CD4-positive, alpha-beta T cell treated with Interleukin-2 at 100 ng/mL for 4 hours (primary cell): ENCODE data around the gene UCN2.
"Not testable (repeated sequence)": the region's sequence is repeated elsewhere in the genome, so short reads cannot be mapped to it uniquely, and the experiment has no call there.

Experiments used
- DNase-seq: peaks from one replicate; pipeline ENCODE4 v3.0.0-alpha.2; 2020; ENCODE audit warnings: low spot score

UCN2 gene

DNA sequence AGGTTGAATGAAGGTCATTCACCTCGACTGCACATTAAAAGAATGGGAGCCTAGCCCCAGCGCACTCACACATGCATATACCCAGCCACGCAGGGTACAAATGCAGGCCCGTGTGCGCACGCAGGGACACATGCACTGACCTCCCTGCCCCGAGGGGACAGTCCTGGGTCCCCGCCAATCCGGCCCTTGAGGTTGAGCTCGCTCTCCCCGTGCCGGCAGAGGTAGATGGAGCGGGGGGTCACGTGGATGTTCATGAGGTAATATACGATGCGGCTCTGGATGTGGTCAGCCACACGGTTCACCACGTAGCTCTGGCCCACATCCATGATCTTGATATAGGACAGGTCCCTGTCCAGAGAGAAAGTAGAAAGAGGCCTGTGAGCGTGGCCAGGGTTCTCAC, 27.5 kb downstream of the UCN2 start:
- DNase-seq: no peak

DNA sequence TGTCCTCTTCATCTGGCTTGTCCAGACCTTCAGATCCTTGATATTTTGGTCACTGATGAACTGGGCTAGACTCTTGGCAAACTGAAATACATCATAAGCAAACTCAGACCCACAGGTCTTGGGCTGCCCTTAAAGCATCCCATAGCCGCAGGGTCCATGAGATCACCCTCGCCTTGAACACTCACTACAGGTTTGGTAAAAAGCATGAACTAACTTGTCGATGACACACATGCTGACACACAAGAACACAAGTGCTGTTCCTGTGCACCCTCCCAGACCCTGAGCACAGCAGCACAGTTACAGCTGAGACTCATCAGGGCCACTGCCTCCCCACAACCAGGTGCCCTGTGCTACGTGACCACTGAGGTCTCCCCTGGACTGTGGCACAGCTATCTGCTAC, 28.0 kb downstream of the UCN2 start:
- no peak for DNase-seq

DNA sequence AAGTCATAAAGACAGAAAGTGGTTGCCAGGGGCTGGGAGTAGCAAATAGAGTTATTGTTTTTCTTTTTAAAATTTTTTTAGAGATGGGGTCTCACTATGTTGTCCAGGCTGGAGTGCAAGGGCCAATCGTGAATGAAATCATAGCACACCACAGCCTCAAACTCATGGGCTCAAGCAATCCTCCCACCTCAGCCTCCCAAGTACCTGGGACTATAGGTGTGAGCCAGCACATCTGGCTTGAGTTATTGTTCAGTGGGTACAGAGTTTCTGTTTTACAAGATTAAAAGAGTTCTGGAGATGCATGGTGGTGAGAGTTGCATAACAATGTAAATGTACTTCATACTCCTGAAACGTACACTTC, 30.6 kb downstream of the UCN2 start:
- no peak for DNase-seq

DNA sequence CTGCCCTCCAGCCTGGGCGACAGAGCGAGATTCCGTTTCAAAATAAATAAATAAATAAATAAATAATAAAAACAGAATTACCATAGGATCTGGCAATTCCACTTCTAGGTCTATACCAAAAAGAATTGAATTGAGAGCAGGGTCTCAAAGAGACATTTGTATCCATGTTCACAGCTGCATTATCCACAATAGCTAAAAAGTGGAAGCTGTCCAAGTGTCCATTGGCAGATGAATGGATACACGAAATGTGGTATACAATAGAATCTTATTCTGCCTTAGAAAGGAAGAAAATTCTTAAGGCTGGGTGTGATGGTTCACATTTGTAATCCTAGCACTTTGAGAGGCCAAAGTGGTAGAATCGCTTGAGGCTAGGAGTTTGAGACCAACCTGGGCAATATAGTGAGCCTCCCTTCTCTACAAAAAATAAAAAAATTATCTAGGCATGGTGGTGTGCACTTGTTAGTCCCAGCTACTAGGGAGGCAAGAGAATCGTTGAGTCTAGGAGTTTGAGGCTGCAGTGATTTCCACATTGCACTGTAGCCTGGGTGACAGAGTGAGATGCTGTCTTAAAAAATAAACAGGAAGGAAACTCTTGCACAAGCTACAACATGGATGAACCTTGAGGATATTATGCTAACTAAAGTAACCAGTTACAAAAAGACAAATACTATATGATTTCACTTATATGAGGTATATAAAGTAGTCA, 31.2 kb downstream of the UCN2 start:
- DNase-seq: no peak

DNA sequence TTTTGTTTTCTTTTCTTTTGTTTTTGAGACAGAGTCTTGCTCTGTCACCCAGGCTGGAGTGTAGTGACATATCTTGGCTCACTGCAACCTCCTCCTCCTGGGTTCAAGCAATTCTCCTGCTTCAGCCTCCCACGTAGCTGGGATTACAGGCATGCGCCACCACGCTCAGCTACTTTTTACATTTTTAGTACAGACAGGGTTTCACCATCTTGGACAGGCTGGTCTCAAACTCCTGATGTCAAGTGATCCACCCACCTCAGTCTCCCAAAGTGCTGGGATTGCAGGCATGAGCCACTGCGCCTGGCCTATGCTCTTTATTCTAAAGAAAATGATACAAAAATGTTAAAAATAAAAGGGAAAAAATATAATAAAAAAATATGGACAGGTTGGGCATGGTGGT, 32.9 kb downstream of the UCN2 start:
- DNase-seq: not testable (repeated sequence)

DNA sequence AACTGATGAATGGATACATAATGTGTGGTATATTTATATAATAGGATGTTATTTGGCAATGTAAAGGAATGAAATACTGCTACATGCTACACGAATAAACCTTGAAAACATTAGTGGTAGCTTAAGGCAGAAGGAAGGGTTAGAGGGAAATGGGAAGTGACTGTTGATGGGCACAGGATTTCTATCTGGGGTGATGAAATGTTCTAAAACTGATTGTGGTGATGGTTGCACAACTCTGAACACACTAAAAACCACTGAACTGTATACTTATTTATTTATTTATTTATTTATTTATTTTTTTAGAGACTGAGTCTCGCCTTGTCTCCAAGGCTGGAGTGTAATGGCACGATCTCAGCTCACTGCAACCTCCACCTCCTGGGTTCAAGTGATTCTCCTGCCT, 34.8 kb downstream of the UCN2 start:
- DNase-seq: no peak

DNA sequence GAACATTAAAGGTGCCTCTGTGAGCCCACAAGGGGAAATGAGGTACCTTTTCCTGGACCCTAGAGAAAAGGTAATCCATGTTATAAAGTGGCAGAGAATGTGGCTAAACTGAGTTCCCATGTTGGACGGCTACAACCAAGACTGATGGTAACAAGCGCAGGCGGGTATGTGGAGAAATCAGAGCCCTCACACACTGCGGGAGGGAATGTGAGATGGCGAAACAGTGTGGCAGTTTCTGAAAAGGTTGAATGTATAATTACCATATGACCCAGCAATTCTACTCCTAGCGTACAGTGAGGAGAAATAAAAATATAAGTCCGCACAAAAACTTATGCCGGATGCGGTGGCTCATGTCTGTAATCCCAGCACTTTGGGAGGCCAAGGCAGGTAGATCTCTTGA, 35.5 kb downstream of the UCN2 start:
- DNase-seq: no peak

DNA sequence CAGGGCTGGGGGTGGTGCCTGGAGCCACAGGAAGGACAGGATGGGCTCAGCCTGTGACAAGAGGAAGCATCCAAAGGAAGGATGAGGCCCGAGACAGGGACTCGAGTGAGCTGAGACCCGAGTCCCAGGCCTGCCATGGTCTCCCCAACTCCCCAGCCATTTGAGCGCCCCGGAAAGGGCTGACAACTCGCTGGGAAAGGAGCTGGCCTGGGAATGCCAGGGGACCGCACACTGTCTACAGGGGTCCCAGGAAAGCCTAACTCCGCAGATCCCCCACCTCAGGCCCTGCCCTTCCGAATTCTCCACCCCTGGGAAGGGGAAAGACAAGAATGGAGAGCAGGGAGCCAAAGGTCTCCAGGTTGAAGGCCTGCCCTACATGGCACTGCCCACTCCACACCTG, 38.6 kb downstream of the UCN2 start:
- DNase-seq: no peak

DNA sequence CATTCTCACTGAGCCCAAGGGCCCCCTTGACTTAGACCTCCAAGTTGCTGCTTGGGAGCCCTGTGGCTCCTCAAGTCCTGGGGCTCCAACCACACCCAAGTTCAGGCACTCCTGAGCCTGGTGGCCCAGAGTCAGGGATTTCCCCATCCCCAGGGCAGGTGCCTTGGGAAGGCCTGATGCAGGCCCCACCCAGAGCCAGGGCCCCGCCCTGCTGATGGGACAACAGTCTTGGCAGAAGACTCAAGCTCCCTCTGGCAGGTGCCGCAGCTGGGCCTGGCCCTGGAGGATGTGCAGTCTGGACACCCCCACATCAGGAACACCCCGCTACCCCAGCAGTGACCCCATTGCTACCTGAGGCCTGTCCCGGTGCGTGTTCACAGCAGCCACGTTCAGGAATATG, 41.9 kb downstream of the UCN2 start:
- no peak for DNase-seq

DNA sequence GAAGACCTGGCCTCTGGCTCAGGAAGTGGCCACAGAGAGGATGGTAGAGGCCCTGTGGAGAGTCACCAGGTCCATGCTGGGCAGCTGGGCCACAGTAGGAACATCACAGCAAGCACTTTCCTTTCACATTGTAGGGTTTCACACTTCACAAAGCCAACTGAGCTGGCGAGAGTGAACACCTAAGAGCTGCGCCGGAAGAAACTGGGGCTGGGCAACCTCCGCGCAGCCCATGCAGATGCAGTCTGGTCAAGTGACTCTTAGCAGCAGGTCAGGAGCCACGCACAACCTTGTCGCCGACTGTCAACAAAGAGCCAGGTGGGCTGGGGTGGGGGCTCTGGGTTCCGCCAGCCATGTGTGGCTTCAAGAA, 44.3 kb downstream of the UCN2 start:
- DNase-seq: no peak

DNA sequence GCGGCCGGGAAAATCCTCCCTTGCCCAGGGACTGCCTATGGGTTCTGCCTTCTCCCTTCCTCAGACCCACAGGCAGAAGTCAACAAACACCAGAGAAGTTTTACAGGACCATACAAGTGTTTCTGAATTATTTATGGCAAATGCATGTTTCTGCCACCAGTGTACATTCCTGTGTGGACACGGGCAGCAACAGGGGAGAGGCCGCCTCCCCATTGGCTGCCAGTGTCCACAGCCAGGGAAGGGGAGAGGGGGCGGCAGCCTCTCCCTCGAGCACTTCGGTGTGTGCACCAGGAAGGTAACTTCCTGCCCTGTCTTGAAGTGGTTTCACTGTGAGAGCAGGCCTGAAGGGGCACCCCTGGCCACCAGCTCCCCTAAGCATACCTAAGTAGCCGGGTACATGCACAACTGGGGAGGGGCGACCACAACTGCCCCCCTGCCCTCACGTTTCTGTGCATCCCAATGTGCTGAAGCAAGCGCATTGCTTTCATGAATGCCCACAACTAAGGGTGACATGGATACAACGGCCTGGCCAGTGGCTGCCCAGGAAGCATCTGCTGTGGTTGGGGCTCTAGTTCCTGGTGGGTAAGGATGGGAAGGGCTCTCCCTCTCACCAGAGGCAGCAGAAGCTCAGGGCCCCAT, 44.8 kb downstream of the UCN2 start:
- DNase-seq: no peak

DNA sequence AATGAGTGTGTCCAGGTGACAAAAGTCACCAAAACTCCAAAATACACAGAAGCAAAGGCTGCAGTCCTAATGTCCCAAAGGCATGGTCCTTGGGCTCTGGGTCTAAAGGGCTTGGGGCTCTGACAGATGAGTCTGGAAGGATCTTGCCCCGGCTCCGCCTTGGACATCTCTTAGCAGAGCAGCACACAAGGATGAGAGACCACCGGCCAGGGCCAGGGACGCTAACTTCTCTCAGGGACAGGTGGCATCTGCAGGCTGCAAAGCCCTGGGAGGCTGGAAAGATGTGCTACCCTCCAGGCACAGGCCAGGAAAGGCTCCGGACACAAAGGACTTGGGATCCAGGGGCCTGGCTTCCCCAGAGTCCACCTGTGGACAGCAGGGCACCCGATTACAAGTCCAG, 45.5 kb downstream of the UCN2 start:
- DNase-seq: no peak

DNA sequence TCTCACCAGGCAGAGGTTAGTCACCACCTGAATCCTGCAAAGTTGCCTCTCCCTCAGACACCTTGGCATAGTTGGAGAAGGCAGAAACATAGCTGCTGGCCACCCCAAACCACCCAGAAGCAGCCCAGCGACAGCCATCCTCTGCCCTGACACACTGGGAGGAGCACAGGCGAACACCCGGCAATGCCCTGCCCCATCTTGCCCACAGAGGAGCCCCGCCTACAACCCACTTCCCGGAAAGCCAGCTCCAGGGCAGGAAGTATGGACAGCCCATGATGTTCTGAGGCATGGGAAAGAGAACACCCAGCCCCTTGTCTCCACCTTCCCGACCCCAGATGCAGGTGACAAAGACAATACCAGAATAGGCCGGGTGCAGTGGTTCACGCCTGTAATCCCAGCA, 47.0 kb downstream of the UCN2 start:
- peak; percentile 21 for DNase-seq

DNA sequence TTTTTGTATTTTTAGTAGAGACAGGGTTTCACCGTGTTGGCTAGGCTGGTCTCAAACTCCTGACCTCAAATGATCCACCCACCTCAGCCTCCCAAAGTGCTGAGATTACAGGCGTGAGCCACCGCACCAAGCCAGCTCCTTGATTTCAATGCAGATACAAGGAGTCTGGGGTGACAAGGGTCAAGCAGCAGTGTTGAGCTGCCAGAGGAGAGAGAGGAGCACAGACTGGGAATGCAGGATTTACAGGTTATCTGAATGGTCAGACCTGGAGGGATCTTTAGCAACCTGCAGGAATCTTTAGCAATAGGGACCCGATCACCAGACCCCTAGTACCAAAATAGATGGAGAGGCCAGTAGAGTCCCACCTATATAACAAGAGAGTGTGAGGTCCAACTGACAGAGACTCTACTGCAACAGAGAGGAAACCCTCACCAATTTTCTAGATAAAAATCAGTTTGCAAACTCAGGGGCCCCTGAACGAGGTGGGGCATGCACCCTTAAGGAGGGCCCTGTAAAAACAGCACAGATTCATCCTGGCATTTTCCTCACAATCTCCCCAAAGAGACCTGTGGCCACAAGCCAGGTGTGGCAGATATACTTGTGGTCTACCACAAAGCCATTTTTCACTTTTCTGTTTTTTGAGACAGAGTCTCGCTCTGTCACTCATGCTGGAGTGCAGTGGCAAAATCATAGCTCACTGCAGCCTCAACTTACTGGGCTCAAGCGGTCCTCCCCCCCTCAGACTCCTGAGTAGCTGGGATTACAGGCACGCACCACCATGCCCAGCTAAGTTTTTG, 49.0 kb downstream of the UCN2 start:
- DNase-seq: peak; percentile 50
